Measurements from ENCODE around the gene STX12.
A peak's percentile ranks its signal among the peaks of the same experiment; 100 is the strongest.
"Not testable (repeated sequence)": the region's sequence is repeated elsewhere in the genome, so short reads cannot be mapped to it uniquely, and the experiment has no call there.

Gene STX12

DNA sequence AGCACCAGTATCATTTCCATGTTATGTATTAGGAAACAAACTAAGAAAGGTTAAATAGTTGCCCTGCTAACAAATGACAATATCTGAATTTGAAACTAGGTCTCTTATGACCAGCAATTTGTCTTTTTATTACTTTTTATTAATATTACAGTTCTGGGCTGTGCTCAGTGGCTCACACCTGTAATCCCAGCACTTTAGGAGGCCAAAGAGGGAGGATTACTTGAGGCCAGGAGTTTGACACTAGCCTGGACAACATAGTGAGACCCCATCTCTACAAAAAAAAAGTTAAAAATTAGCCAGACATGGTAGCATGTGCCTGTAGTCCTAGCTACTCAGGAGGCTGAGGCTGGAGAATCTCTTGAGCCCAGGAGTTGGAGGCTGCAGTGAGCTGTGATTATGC lies 3.3 kb downstream of the STX12 start:
- DNase-seq: not testable (repeated sequence)

DNA sequence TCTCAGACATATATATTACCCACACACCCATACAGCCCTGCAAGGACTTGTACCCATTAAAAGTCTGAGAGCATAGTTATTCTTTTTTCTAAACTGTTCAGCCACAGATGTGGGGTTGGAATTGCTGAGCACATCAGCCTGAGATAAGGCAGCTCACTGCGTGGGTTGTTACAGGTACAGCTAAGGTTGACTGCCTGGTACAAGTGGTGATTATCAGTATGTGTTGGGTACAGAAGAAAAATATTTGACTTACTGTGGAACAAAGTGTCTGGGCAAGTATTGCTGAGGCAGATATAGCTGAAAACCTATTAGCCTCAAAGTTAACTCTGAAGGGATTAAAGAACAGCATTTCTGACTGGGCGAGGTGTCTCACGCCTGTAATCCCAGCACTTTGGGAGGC lies 5.0 kb downstream of the STX12 start:
- no peak for DNase-seq

DNA sequence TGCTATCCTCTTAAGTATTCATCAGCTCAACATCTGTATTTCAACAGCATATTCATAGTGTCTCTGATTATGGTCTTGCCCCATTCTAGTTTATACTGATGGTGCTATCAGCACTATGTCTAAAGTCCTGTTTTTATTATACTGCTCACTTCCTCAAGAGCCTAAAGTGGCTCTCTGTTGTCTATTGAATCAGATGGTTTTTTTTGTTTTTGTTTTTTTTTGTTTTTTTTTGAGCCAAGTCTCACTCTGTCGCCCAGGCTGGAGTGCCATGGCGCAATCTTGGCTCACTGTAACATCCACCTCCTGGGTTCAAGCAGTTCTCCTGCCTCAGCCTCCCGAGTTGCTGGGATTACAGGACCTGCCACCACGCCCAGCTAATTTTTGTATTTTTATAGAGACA lies 6.1 kb downstream of the STX12 start:
- DNase-seq: no peak

DNA sequence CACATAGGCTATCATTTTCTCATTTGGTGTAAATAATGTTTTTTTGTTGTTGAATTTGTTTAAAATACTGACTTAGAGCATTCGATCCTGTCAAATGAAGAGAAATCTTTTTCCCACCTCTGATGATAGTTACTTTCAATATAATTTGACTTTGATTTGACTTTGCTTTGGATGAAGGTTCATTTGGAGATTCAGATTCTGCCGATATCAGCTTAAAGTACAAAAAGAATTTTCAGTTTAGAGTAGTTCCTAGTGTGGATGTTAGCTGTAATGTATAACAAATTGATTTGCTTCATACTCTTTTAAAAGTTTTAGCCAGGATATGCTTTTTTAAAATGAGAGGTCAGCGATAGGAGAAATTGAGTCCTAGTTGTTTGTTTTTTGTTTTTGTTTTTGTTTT lies 9.9 kb downstream of the STX12 start:
- DNase-seq: no peak

DNA sequence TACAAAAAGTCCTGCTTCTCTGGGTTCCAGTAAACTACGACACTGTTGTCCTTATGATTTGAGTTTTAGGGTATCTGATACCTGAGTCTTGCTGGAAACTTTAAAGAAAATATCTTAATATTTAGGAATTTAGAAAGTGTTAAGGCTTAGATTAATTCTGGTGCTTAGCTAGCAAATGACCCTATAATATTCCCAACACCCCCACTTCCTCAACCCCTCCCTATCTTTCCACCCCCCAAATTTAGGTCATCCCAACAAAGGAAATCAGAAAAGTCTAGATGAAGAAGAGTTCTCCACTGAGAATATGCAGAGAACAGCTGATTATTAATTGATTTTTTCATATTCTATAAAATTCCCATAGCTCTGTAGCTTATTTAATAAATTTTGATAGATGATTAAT lies 11.7 kb downstream of the STX12 start:
- DNase-seq: no peak

DNA sequence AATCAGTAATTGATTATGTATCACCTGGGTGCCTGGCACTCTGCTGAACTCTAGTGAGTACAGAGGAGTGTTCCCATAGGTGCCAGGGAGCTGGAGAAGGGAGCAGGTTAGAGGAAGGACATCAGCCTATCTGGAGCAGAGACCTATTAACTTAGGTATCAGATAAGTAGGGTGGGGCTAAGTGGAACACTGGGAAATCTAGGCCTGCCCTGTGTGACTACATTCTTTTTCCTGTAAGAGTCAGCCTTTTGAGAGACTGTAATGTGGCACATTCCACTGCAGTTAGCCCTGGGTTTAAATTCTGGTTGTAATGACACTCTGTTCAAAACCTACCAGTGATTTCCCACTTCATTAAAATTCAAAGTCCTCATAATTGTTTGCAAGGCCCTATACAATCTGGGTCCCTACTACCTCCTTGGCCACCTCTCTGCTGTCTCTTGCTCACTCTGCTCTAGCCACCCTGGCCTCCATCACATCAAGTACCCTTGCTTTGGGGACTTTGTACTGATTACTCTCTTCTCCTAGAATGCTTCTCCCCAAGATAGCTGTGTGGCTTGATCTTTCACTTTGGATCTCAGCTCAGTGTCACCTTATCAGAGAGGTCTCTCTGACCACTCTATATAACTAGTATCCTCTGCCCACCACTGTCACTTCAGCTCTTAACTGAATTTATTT lies 12.9 kb downstream of the STX12 start:
- DNase-seq: no peak

DNA sequence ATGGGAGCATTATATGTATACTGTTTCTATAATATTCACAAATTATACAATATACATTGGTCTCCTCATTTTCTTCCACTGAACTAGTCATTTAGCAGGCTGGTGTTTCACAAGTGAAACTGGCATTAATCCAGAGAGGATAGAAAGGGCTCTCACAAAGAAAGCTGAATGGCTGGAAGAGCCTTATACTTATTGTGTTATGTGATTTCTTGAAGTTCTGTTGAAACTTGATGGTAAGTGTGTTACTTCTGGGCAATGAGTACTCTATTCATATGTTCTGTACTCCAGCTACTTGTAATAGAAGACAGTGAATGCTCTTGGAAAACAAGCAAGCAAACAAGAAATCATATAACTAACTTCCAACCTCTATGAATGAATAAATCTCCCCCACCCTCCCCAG lies 14.9 kb downstream of the STX12 start:
- peak; percentile 7 for DNase-seq

DNA sequence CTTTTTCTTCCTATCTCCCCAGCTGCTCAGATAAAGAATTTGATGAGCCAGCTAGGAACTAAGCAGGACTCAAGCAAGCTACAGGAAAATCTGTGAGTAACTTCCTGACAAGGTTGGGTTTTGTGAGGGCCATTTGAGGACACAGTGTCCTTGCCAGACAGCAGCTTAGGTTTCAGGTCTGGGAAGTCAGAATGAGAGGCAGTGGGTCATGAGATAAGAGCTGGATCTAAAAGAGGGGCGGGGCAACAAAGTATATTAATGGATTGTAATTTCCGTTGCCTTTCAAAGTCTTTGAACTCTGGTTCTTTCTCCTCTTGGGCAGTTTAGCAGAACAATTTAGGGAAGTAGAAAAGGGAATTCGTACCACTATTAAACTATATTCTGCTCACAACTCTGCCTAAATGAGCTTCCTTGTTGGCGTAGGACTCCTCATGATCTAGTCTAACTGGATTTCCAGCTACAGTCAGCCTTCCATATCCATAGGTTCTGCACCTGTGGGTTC lies 16.6 kb downstream of the STX12 start:
- peak; percentile 74 for DNase-seq

DNA sequence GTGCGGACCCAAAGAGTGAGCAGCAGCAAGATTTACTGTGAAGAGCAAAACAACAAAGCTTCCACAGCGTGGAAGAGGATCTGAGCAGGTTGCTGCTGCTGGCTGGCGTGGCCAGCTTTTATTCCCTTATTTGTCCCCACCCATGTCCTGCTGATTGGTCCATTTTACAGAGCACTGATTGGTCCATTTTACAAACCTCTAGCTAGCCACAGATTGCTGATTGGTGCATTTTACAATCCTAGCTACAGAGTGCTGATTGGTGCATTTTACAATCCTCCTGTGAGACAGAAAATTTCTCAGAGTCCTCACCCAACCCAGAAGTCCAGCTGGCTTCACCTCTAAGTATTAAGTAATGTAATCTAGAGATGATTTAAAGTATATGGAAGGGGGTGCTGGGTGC lies 17.3 kb downstream of the STX12 start:
- not testable (repeated sequence) for DNase-seq

DNA sequence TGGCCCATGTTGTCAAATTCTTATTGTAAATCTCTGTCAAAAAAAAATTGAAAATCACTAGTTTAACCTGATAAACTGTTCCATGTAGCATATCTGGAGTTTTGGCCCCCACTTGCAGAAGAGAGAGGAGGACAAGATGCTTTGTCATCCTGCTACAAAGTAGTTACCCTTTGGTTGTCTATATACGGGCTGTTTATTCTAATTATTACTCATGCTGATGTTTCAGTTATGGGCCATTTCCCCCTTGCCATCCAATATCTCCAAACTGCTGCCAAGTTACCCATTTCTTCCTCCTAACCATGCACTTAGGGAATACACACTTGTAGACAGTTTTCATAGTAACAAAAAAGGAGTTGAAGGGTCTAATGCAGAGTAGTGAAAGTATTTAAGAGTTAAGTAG lies 22.6 kb downstream of the STX12 start:
- no peak for DNase-seq

DNA sequence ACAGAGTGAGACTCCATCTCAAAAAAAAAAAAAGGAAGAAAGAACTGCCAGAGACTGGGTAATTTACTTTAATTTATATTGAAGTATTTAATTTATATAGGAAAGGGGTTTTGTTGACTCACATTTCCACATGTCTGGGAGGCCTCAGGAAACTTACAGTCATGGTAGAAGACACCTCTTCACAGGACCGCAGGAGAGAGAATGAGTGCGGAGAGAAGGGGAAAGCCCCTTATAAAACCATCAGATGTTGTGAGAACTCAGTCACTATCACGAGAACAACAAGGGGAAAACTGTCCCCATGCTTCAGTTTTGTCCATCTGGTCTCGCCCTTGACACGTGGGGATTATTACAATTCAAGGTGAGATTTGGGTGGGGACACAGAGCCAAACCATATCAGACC lies 31.8 kb downstream of the STX12 start:
- DNase-seq: no peak

DNA sequence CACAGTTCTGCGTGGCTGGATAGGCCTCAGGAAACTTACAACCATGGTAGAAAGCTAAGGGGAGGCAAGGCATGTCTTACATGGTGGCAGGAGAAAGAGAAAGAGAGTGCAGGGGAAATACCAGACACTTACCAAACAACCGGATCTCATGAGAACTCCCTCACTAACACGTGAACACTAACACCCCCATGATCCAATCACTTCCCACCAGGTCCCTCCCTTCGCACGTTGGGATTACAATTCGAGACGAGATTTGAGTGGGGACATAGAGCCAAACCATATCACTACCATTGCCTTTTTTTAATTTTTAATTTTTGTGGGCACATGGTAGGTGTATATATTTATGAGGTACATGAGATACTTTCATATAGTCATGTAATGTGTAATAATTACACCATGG lies 33.7 kb downstream of the STX12 start:
- DNase-seq: no peak

DNA sequence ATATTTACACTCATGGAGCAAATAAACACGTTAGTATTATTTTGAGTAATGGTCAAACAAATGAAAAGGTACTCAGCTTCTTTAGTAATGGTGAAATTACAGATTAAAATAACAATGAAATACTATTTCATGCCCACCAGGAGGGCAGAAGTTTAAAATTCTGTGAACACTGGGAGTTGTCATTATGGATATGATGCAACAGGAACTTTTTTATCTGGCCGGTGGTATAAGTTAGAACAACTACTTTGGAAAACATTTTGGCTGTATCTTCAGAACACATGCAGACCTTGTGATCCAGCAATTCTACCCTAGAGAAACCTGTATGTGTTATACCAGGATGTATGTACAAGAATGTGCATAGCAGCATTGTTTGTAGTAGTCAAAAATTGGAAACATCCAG lies 34.4 kb downstream of the STX12 start:
- no peak for DNase-seq

DNA sequence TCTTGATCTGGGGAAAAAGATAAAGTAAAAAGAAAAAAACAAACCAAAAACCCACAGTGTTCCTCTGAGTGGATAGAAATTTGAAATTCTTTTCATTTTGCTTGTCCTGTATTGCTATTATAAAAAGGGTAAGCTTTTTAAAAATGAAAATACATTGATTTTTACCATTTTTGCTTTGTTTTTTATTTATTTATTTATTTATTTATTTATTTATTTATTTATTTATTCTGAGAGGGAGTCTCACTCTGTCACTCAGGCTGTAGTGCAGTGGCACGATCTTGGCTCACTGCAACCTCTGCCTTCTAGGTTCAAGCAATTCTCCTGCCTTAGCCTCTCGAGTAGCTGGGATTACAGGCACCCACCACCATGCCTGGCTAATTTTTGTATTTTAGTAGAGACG lies 35.1 kb downstream of the STX12 start:
- not testable (repeated sequence) for DNase-seq

DNA sequence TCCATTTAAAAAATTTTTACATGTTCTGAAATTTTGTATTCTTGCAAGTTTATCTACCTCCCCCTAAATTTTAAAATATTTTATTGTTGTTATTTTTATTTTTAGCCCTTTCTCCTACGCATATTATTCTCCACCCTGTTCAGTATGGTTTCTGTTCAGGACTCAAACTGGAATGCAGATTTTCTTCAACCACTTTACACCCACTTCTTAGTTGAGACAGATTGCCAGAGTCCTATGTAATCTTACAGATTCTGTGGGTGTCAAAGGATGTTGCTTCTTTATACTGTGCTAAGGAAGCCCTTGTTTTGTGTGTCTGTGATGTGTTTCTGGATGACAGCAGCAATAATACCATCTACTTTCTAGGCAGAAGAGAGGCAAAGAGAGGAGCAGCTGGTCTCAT lies 36.9 kb downstream of the STX12 start:
- DNase-seq: no peak

DNA sequence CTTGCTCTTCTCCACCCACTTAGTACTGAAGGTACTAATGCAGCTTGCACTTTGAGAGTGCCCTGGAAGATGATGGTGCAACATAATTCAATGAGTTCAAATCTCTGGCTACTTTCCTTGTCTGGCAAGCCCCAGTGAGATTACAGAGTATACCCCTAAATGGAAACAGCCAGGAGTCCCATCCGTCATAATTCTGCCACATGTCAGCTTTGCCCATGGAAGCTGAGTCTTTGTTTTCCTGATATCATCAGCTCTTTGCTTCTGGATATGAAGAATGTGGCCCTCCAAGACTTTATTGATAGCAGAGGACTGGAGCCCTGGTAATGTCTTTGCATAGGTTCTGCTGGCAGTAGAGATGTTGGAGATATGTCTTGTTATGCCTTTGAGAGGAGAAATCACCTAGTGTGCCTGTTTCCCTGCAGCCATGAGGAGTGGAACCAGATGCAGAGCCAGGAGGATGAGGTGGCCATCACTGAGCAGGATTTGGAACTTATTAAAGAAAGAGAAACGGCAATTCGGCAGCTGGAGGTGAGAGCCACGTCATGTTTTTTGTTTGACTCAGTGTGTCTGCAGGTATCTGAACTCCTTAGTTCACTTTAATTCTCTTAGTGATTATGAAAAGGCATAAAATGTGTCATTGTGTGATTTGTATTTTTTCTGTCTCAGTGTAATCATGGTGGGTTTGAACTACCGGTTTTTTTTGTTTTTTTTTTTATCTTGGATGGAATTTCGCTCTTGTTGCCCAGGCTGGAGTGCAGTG lies 38.9 kb downstream of the STX12 start:
- no peak for DNase-seq

DNA sequence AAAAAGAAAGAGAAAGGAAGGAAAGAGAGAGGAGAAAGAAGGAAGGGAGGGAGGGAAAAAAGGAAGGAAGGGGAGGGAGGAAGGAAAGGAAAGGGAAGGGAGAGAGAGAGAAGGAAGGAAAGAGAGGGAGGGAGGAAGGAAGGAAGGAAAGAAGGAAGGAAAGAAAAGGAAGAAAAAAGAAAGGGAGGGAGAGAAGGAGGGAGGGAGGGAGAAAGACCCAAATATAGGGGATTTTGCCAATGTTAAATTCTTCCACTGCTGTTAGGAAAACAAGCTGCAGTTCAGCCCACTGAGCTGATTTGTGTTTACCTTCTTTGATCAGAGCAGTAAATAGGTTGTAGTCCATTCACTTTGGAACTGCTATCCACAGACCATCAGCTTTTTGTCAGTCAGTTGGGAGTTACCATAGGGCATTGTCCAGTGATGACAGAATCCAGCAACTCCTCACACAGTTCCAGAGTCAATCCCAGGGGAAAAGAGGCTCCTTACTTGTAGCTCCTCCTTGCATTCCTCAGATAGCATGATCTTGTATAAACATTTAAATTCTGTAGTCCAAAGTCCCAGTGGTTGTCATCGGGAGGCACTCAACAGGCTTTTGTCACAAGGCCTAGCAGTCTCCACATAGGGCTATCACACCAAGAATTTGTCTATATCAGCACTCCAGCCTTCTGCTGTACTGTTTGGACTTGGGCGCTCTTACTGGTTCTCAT lies 44.1 kb downstream of the STX12 start:
- no peak for DNase-seq

DNA sequence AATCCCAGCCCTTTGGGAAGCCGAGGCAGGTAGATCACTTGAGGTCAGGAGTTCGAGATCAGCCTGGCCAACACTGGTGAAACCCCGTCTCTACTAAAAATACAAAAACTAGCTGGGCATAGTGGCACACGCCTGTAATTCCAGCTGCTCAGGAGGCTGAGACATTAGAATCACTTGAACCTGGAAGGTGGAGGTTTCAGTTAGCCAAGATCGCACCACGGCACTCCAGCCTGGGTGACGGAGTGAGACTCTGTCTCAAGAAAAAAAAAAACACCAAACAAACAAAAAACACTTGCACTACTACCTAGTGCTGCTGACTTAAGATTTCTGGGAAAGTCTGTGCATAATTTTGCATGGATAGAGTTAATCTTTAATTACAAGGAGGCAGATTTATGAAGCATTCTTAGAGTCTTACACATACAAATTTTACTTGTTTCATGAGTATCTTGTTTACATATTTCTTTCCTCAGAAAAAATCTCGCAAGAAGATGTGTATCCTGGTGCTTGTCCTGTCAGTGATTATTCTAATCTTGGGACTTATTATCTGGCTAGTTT lies 48.8 kb downstream of the STX12 start:
- DNase-seq: no peak

DNA sequence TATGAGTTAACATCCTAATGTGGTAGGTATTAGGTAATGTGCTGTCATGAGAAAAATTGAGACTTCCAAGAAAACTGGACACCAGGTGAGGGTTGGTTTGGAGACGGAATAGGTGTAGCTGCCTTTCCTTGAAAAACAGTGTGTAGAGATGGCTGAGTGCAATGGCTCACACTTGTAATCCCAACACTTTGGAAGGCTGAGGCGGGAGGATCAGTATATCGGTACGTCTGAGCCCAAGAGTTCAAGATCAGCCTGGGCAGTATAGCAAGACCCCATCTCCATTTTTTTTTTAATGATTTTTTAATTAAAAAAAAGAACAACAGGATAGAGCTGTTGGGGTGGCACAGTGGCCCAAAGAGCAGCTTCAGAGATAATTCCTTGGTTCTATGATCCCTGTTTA lies 50.8 kb downstream of the STX12 start:
- no peak for DNase-seq

DNA sequence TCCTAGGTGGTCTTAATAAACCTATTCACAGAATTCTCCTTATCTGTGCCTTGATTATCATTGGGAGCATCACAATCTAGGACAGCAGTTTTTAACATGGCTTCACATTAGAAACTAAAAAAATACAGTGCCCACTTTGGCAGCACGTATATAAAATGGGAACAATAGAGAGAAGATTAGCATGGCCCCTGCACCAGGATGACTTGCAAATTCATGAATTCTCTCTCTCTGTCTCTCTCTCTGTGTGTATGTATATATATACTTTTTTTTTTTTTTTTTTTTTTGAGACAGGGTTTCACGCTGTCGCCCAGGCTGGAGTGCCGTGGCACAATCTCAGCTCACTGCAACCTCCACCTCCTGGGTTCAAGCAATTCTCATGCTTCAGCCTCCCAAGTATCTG lies 51.4 kb downstream of the STX12 start:
- DNase-seq: no peak

DNA sequence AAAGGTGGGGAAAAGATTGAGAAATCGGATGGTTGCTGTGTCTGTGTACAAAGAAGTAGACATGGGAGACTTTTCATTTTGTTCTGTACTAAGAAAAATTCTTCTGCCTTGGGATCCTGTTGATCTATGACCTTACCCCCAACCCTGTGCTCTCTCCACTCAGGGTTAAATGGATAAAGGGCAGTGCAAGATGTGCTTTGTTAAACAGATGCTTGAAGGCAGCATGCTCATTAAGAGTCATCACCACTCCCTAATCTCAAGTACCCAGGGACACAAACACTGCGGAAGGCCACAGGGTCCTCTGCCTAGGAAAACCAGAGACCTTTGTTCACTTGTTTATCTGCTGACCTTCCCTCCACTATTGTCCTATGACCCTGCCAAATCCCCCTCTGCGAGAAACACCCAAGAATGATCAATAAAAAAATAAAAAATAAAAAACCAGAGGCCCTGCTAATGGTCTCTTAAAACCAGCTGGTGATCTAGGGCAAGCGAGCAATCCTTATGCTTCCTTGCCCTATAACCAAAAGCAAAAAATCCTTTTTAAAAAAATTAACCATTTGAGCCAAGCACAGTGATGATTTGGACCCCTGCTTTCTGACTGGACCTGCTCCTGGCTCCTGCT lies 56.4 kb downstream of the STX12 start:
- DNase-seq: not testable (repeated sequence)

DNA sequence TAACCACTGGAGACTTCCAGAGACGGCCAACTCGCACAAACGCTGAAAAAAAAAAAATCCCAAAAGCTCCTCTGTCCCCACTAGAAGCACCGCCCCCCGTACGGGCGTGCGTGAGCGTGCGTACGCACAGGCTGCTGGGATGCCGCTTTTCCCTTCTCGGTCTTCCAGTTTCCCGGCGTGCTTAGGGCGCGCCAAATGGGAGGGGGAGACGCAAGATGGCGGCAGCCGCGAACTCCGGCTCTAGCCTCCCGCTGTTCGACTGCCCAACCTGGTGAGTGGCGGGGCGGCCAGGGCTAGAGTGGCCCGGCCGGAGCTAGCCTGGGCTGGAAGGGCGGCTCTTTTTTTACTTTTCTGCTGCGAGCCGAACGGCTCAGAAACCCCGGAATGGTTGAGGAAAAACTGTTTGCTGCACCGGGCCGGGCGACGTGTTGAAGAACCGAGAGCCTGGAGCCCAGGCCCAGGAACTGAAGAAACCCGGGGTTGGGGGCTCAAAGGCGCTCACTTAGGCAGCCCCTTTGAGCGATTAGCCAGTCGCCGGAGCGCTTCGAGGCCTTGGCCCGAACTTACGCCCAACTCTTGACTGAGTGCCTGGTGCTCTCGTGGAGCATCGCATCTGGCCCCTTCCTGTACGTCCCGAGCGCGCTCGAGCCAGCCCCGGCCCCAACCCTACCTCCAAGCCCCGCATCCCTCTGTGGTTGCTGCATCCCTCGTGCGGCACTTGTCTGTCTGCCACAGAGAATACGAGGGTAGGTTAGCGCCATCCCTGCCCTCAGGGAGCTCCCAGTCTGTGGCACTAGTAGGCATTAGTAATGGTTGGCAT lies 57.8 kb downstream of the STX12 start, which contains the start of gene PPP1R8:
TSS of gene PPP1R8 (plus strand) at position 162 of the 820 bp plus-strand sequence. CDS start at position 216, 54 bp downstream.
- peak; percentile 81 for DNase-seq
